Activated naive CD8-positive, alpha-beta T cell treated with anti-CD3 and anti-CD28 coated beads, Interleukin-2, amount 50 U/mL, for 24 hours (primary cell): ENCODE results near the gene ENDOU.

ENCODE experiments used
- ATAC-seq: fragments of 150-1000 bp; cut with Tn5 transposase; one replicate; pipeline ENCODE4 v1.10.0; 2021
- DNase-seq: peaks from one replicate; pipeline ENCODE4 v3.0.0; 2021
- H3K27ac Mint-ChIP-seq: one replicate; pipeline ENCODE4 v1.8.0; 2021; ENCODE audit warnings: mild to moderate bottlenecking, mixed read lengths
- H3K27me3 Mint-ChIP-seq: one replicate; pipeline ENCODE4 v1.8.0; 2021; ENCODE audit warnings: mixed read lengths
- H3K36me3 Mint-ChIP-seq: one replicate; pipeline ENCODE4 v1.8.0; 2021; ENCODE audit warnings: low read depth, mixed read lengths
- H3K4me1 Mint-ChIP-seq: one replicate; pipeline ENCODE4 v1.8.0; 2021; ENCODE audit warnings: mixed read lengths
- H3K4me3 Mint-ChIP-seq: one replicate; pipeline ENCODE4 v1.8.0; 2021; ENCODE audit warnings: mild to moderate bottlenecking, moderate library complexity, mixed read lengths
- H3K9me3 Mint-ChIP-seq: one replicate; pipeline ENCODE4 v1.8.0; 2021; ENCODE audit warnings: mixed read lengths

The ENDOU gene

GRCh38 chr12:47725091-47725772 lies at the start of gene ENDOU:
Gene ENDOU (minus strand): TSS chr12:47725490. CDS start chr12:47725413, 77 bp downstream.
- no peak for DNase-seq
- ATAC-seq = no peak
- H3K9me3 Mint-ChIP-seq = no peaks in the 10 kb centered on the region
- H3K4me3 Mint-ChIP-seq = no peak within 1 kb of the TSS
- no peaks in the 10 kb centered on the region for H3K27me3 Mint-ChIP-seq
- peaks cover 41% of the 10 kb centered on the region for H3K4me1 Mint-ChIP-seq
- H3K27ac Mint-ChIP-seq = no peak within 1 kb of the TSS
- H3K36me3 Mint-ChIP-seq = no peaks in the 10 kb centered on the region

- H3K9me3 Mint-ChIP-seq = no peaks in the 10 kb centered on the region
- H3K36me3 Mint-ChIP-seq = no peaks in the 10 kb centered on the region
- H3K27ac Mint-ChIP-seq = peak overlapping the region; percentile 42
- H3K4me3 Mint-ChIP-seq = no peak overlapping the region
- peaks cover 42% of the 10 kb centered on the region for H3K4me1 Mint-ChIP-seq
- DNase-seq = no peak
- ATAC-seq = no peak
- peaks cover 2% of the 10 kb centered on the region for H3K27me3 Mint-ChIP-seq
Observed at GRCh38 chr12:47774663-47775062, 49.4 kb upstream of the ENDOU start.

- peaks cover 2% of the 10 kb centered on the region for H3K27me3 Mint-ChIP-seq
- peaks cover 36% of the 10 kb centered on the region for H3K4me1 Mint-ChIP-seq
- H3K4me3 Mint-ChIP-seq = peak overlapping the region; percentile 82
- DNase-seq (no peak), ATAC-seq (no peak)
- no peaks in the 10 kb centered on the region for H3K9me3 Mint-ChIP-seq
- peak overlapping the region; percentile 7 for H3K27ac Mint-ChIP-seq
- no peaks in the 10 kb centered on the region for H3K36me3 Mint-ChIP-seq
Observed at GRCh38 chr12:47773858-47774580, 48.7 kb upstream of the ENDOU start.

GRCh38 chr12:47773062-47773857 lies 48.0 kb upstream of the ENDOU start, which contains the start of gene SLC48A1:
Gene SLC48A1 (plus strand): TSS chr12:47773238. CDS start chr12:47773305, 67 bp downstream.
- Mint-ChIP-seq H3K36me3 (no peaks in the 10 kb centered on the region), H3K27ac (peak within 1 kb of the TSS; percentile 67), H3K27me3 (peaks cover 2% of the 10 kb centered on the region), H3K4me3 (peak within 1 kb of the TSS; percentile 82), H3K4me1 (peaks cover 32% of the 10 kb centered on the region), H3K9me3 (no peaks in the 10 kb centered on the region)
- ATAC-seq (peak; percentile 60), DNase-seq (peak; percentile 77)

- no peak for ATAC-seq
- peaks cover 2% of the 10 kb centered on the region for H3K27me3 Mint-ChIP-seq
- H3K4me3 Mint-ChIP-seq = peak overlapping the region; percentile 71
- DNase-seq = no peak
- H3K9me3 Mint-ChIP-seq = no peaks in the 10 kb centered on the region
- H3K4me1 Mint-ChIP-seq = peaks cover 32% of the 10 kb centered on the region
- H3K27ac Mint-ChIP-seq = peak overlapping the region; percentile 67
- H3K36me3 Mint-ChIP-seq = no peaks in the 10 kb centered on the region
Observed at GRCh38 chr12:47772738-47773061, 47.4 kb upstream of the ENDOU start.

GRCh38 chr12:47772094-47772660 lies 46.9 kb upstream of the ENDOU start:
- peak overlapping the region; percentile 67 for H3K27ac Mint-ChIP-seq
- H3K27me3 Mint-ChIP-seq = peaks cover 2% of the 10 kb centered on the region
- no peak for DNase-seq
- no peaks in the 10 kb centered on the region for H3K9me3 Mint-ChIP-seq
- no peaks in the 10 kb centered on the region for H3K36me3 Mint-ChIP-seq
- H3K4me1 Mint-ChIP-seq = peaks cover 32% of the 10 kb centered on the region
- ATAC-seq = no peak
- peak overlapping the region; percentile 71 for H3K4me3 Mint-ChIP-seq

- peaks cover 29% of the 10 kb centered on the region for H3K4me1 Mint-ChIP-seq
- H3K27ac Mint-ChIP-seq = no peak overlapping the region
- no peaks in the 10 kb centered on the region for H3K9me3 Mint-ChIP-seq
- no peaks in the 10 kb centered on the region for H3K36me3 Mint-ChIP-seq
- no peak overlapping the region for H3K4me3 Mint-ChIP-seq
- peaks cover 2% of the 10 kb centered on the region for H3K27me3 Mint-ChIP-seq
- DNase-seq (no peak), ATAC-seq (no peak)
Observed at GRCh38 chr12:47771304-47771703, 46.0 kb upstream of the ENDOU start.

GRCh38 chr12:47770086-47770726 lies 44.9 kb upstream of the ENDOU start:
- peaks cover 2% of the 10 kb centered on the region for H3K27me3 Mint-ChIP-seq
- H3K4me1 Mint-ChIP-seq = peaks cover 20% of the 10 kb centered on the region
- ATAC-seq = no peak
- no peak overlapping the region for H3K27ac Mint-ChIP-seq
- no peak for DNase-seq
- H3K36me3 Mint-ChIP-seq = no peaks in the 10 kb centered on the region
- H3K9me3 Mint-ChIP-seq = no peaks in the 10 kb centered on the region
- H3K4me3 Mint-ChIP-seq = no peak overlapping the region

GRCh38 chr12:47769234-47770085 lies 44.2 kb upstream of the ENDOU start:
- Mint-ChIP-seq H3K36me3 (no peaks in the 10 kb centered on the region), H3K4me3 (no peak overlapping the region), H3K9me3 (no peaks in the 10 kb centered on the region), H3K27me3 (peaks cover 2% of the 10 kb centered on the region), H3K27ac (no peak overlapping the region), H3K4me1 (peaks cover 14% of the 10 kb centered on the region)
- ATAC-seq (no peak), DNase-seq (no peak)

- Mint-ChIP-seq H3K4me3 (no peak overlapping the region), H3K9me3 (no peaks in the 10 kb centered on the region), H3K27me3 (peaks cover 2% of the 10 kb centered on the region), H3K4me1 (peaks cover 7% of the 10 kb centered on the region), H3K36me3 (no peaks in the 10 kb centered on the region), H3K27ac (no peak overlapping the region)
- no peak for DNase-seq
- ATAC-seq = no peak
Observed at GRCh38 chr12:47768323-47768811, 43.1 kb upstream of the ENDOU start.

GRCh38 chr12:47767216-47767724 lies 42.0 kb upstream of the ENDOU start:
- H3K36me3 Mint-ChIP-seq = no peaks in the 10 kb centered on the region
- ATAC-seq (peak; percentile 70), DNase-seq (peak; percentile 79)
- peaks cover 4% of the 10 kb centered on the region for H3K4me1 Mint-ChIP-seq
- H3K4me3 Mint-ChIP-seq = no peak overlapping the region
- H3K27me3 Mint-ChIP-seq = no peaks in the 10 kb centered on the region
- no peak overlapping the region for H3K27ac Mint-ChIP-seq
- no peaks in the 10 kb centered on the region for H3K9me3 Mint-ChIP-seq

- H3K4me3 Mint-ChIP-seq = no peak overlapping the region
- ATAC-seq = peak; percentile 27
- no peak overlapping the region for H3K27ac Mint-ChIP-seq
- H3K9me3 Mint-ChIP-seq = no peaks in the 10 kb centered on the region
- H3K4me1 Mint-ChIP-seq = peaks cover 4% of the 10 kb centered on the region
- H3K27me3 Mint-ChIP-seq = no peaks in the 10 kb centered on the region
- no peak for DNase-seq
- no peaks in the 10 kb centered on the region for H3K36me3 Mint-ChIP-seq
Observed at GRCh38 chr12:47766502-47767215, 41.4 kb upstream of the ENDOU start.
